Esophagus squamous epithelium (tissue), 4 donors: ENCODE data around the gene UTP14A.

Experiments
- CTCF ChIP-seq, 6 experiments: fragments of 450-650 bp in 4 of 6; fragments of 200-600 bp in 2 of 6; sonication (generic) in 2 of 6; IDR thresholded peaks; one replicate each; pipeline ENCODE4 v1.5.1; 2016 to 2019; ENCODE audit warnings: antibody characterized with exemption in 6 of 6, mild to moderate bottlenecking in 4 of 6, moderate library complexity in 4 of 6
- POLR2A ChIP-seq, 4 donors: fragments of 450-650 bp; IDR thresholded peaks; one replicate each; pipeline ENCODE4 v1.6.1; 2017; ENCODE audit warnings: antibody characterized with exemption in 4 of 4, mild to moderate bottlenecking in 4 of 4, moderate library complexity in 3 of 4

GRCh38 chrX:129930941-129931410, 25.0 kb downstream of the UTP14A start:
- TF ChIP-seq CTCF (IDR thresholded peaks at IDR 0.05) (no peak), POLR2A (IDR thresholded peaks at IDR 0.05) (no peak)
